Measurements from ENCODE around the gene DOHH.

DOHH gene

GRCh38 chr19:3444695-3445234 lies 55.7 kb downstream of the DOHH start:
- Mint-ChIP-seq H3K27ac (no peak overlapping the region), H3K9me3 (no peaks in the 10 kb centered on the region), H3K36me3 (ENCODE audit: low read depth) (no peaks in the 10 kb centered on the region), H3K27me3 (no peaks in the 10 kb centered on the region), H3K4me3 (no peak overlapping the region), H3K4me1 (ENCODE audit: low read depth) (no peaks in the 10 kb centered on the region)

- no peaks in the 10 kb centered on the region for H3K36me3 Mint-ChIP-seq (ENCODE audit: low read depth)
- H3K27ac Mint-ChIP-seq: no peak overlapping the region
- no peaks in the 10 kb centered on the region for H3K9me3 Mint-ChIP-seq
- no peaks in the 10 kb centered on the region for H3K27me3 Mint-ChIP-seq
- H3K4me1 Mint-ChIP-seq (ENCODE audit: low read depth): no peaks in the 10 kb centered on the region
- no peak overlapping the region for H3K4me3 Mint-ChIP-seq
Measured at GRCh38 chr19:3443840-3444694, 56.4 kb downstream of the DOHH start.

GRCh38 chr19:3442487-3443071 lies 57.9 kb downstream of the DOHH start:
- Mint-ChIP-seq H3K9me3 (no peaks in the 10 kb centered on the region), H3K4me3 (no peak overlapping the region), H3K27ac (no peak overlapping the region), H3K4me1 (ENCODE audit: low read depth) (no peaks in the 10 kb centered on the region), H3K36me3 (ENCODE audit: low read depth) (no peaks in the 10 kb centered on the region), H3K27me3 (no peaks in the 10 kb centered on the region)

GRCh38 chr19:3441986-3442329 lies 58.5 kb downstream of the DOHH start:
- H3K27me3 Mint-ChIP-seq: no peaks in the 10 kb centered on the region
- no peaks in the 10 kb centered on the region for H3K4me1 Mint-ChIP-seq (ENCODE audit: low read depth)
- no peak overlapping the region for H3K4me3 Mint-ChIP-seq
- no peaks in the 10 kb centered on the region for H3K36me3 Mint-ChIP-seq (ENCODE audit: low read depth)
- H3K9me3 Mint-ChIP-seq: no peaks in the 10 kb centered on the region
- no peak overlapping the region for H3K27ac Mint-ChIP-seq

GRCh38 chr19:3441089-3441985 lies 59.1 kb downstream of the DOHH start:
- Mint-ChIP-seq H3K4me1 (ENCODE audit: low read depth) (no peaks in the 10 kb centered on the region), H3K27ac (no peak overlapping the region), H3K36me3 (ENCODE audit: low read depth) (no peaks in the 10 kb centered on the region), H3K9me3 (no peaks in the 10 kb centered on the region), H3K27me3 (no peaks in the 10 kb centered on the region), H3K4me3 (no peak overlapping the region)
